IMR-90 (cell line): ENCODE measurements around the gene MAP2K6. TPM values are rescaled to one million over a fixed set of nuclear protein-coding genes. Genes with fewer than 3 reads are reported as not detected.
A peak's percentile ranks its signal among the peaks of the same experiment; 100 is the strongest.

ENCODE experiments used
- ATAC-seq: fragments of 200-7000 bp; cut with Tn5 transposase; 2 replicates; pipeline ENCODE4 v1.9.1; 2020; ENCODE audit warnings: low read depth, mild to moderate bottlenecking, moderate library complexity
- BruUV-seq: library from RNA; stranded (reverse); fragments of 400-500 nt; replicated peaks from 2 replicates; lab custom pipeline; 2021; lab: Mats Ljungman, UMichigan
- CTCF ChIA-PET: fragments of 300-600 bp; formaldehyde crosslinking; extraction: SDS; loops from one replicate; lab custom pipeline; 2021; ENCODE audit warnings: antibody characterized with exemption; lab: Yijun Ruan, JAX
- POLR2A ChIA-PET: fragments of 300-600 bp; sonication (Branson Sonifier 250); formaldehyde crosslinking; loops from one replicate; lab custom pipeline; 2022; ENCODE audit warnings: antibody characterized with exemption; ENCODE audit not compliant: unreplicated experiment; lab: Charles Lee
- DNase-seq: peaks from one replicate; pipeline ENCODE4 v3.0.0; 2013
- H2AFZ ChIP-seq: replicated peaks from 2 replicates; pipeline ENCODE3; 2013; ENCODE audit warnings: low read length, mild to moderate bottlenecking; ENCODE audit not compliant: poor library complexity
- H2AK5ac ChIP-seq: 2 replicates; pipeline ENCODE4 v1.6.1; 2013; ENCODE audit warnings: low read depth, low read length, inconsistent platforms
- H2AK9ac ChIP-seq: replicated peaks from 2 replicates; pipeline ENCODE3; 2013; ENCODE audit warnings: mild to moderate bottlenecking, low read depth, low read length, moderate library complexity; ENCODE audit not compliant: poor library complexity
- H2BK120ac ChIP-seq: 2 replicates; pipeline ENCODE4 v1.6.1; 2013; ENCODE audit warnings: low read depth, low read length, inconsistent platforms
- H2BK15ac ChIP-seq: 3 replicates; pipeline ENCODE4 v1.6.1; 2013; ENCODE audit warnings: low read depth, low read length, inconsistent platforms
- H2BK20ac ChIP-seq: 2 replicates; pipeline ENCODE4 v1.6.1; 2013; ENCODE audit warnings: low read depth, mild to moderate bottlenecking, inconsistent platforms, low read length, moderate library complexity
- H2BK5ac ChIP-seq: 2 replicates; pipeline ENCODE4 v1.6.1; 2013; ENCODE audit warnings: mild to moderate bottlenecking, low read depth, low read length, inconsistent platforms; ENCODE audit not compliant: poor library complexity, severe bottlenecking
- H3K14ac ChIP-seq: replicated peaks from 2 replicates; pipeline ENCODE4 v1.6.1; 2013; ENCODE audit warnings: low read depth, low read length, inconsistent platforms
- H3K18ac ChIP-seq: 2 replicates; pipeline ENCODE4 v1.6.1; 2013; ENCODE audit warnings: low read depth, low read length, control low read depth
- H3K23ac ChIP-seq: 2 replicates; pipeline ENCODE4 v1.6.1; 2013; ENCODE audit warnings: low read depth, low read length, inconsistent platforms
- H3K27ac ChIP-seq: 2 replicates; pipeline ENCODE4 v1.5.1; 2013; ENCODE audit warnings: mild to moderate bottlenecking, control low read depth, low read length; ENCODE audit not compliant: insufficient read depth
- H3K27me3 ChIP-seq: 2 replicates; pipeline ENCODE4 v1.6.1; 2013; ENCODE audit warnings: low read length; ENCODE audit not compliant: control insufficient read depth, insufficient read depth
- H3K36me3 ChIP-seq: 2 replicates; pipeline ENCODE4 v1.6.1; 2013; ENCODE audit warnings: low read length, mixed read lengths; ENCODE audit not compliant: control insufficient read depth, insufficient read depth
- H3K4ac ChIP-seq: 2 replicates; pipeline ENCODE4 v1.6.1; 2013; ENCODE audit warnings: low read depth, low read length, inconsistent platforms
- H3K4me1 ChIP-seq: 2 replicates; pipeline ENCODE4 v1.6.1; 2013; ENCODE audit warnings: low read length, mixed read lengths; ENCODE audit not compliant: control insufficient read depth, insufficient read depth
- H3K4me2 ChIP-seq: 2 replicates; pipeline ENCODE4 v1.6.1; 2013; ENCODE audit warnings: low read depth, mild to moderate bottlenecking, control low read depth, low read length, moderate library complexity
- H3K4me3 ChIP-seq: 2 replicates; pipeline ENCODE4 v1.5.1; 2013; ENCODE audit warnings: low read depth, mild to moderate bottlenecking, control low read depth, low read length, moderate library complexity; ENCODE audit not compliant: insufficient read depth
- H3K56ac ChIP-seq: 2 replicates; pipeline ENCODE4 v1.6.1; 2013; ENCODE audit warnings: low read length, inconsistent platforms; ENCODE audit not compliant: insufficient read depth; ENCODE audit errors: extremely low read depth
- H3K79me1 ChIP-seq, 2 experiments: 2 replicates each; pipeline ENCODE4 v1.6.1; 2013; ENCODE audit warnings: low read length in 2 of 2, inconsistent platforms in 1 of 2, low read depth in 1 of 2
- H3K9ac ChIP-seq: 2 replicates; pipeline ENCODE4 v1.6.1; 2013; ENCODE audit warnings: low read depth, low read length, control low read depth
- H3K9me1 ChIP-seq: 2 replicates; pipeline ENCODE4 v1.6.1; 2013; ENCODE audit warnings: low read length, inconsistent platforms; ENCODE audit not compliant: insufficient read depth
- H3K9me3 ChIP-seq: 2 replicates; pipeline ENCODE4 v1.6.1; 2013; ENCODE audit warnings: low read length; ENCODE audit not compliant: control insufficient read depth, insufficient read depth
- H4K20me1 ChIP-seq: 2 replicates; pipeline ENCODE4 v1.6.1; 2013; ENCODE audit warnings: low read length, inconsistent platforms; ENCODE audit not compliant: insufficient read depth
- H4K5ac ChIP-seq: 2 replicates; pipeline ENCODE4 v1.6.1; 2013; ENCODE audit warnings: mild to moderate bottlenecking, low read depth, low read length, control low read depth
- H4K8ac ChIP-seq, 2 experiments: 2 replicates each; pipeline ENCODE4 v1.6.1; 2013; ENCODE audit warnings: low read depth in 2 of 2, low read length in 2 of 2, control low read depth in 1 of 2, inconsistent platforms in 1 of 2
- H4K91ac ChIP-seq: 2 replicates; pipeline ENCODE4 v1.6.1; 2013; ENCODE audit warnings: low read depth, low read length, inconsistent platforms; ENCODE audit not compliant: insufficient read depth
- CTCF ChIP-seq: conservative IDR thresholded peaks from 2 replicates; pipeline ENCODE4 v1.5.1; 2012; ENCODE audit warnings: mild to moderate bottlenecking, low read depth, low read length, improper control_type of control experiment
- MAFK ChIP-seq: IDR thresholded peaks from 2 replicates; pipeline ENCODE4 v1.6.1; 2012; ENCODE audit warnings: low read depth, low read length, improper control_type of control experiment
- MXI1 ChIP-seq: IDR thresholded peaks from 2 replicates; pipeline ENCODE4 v1.6.1; 2012; ENCODE audit warnings: low read depth, mild to moderate bottlenecking, low read length, moderate library complexity, borderline replicate concordance
- NFE2L2 ChIP-seq: fragments of 150-350 bp; IDR thresholded peaks from 2 replicates; pipeline ENCODE4 v1.6.1; 2016; ENCODE audit warnings: low read depth, mild to moderate bottlenecking, low read length
- RAD21 ChIP-seq: IDR thresholded peaks from 2 replicates; pipeline ENCODE4 v1.6.1; 2012; ENCODE audit warnings: low read length, improper control_type of control experiment
- RCOR1 ChIP-seq: IDR thresholded peaks from 2 replicates; pipeline ENCODE4 v1.6.1; 2012; ENCODE audit warnings: mild to moderate bottlenecking, low read length, improper control_type of control experiment; ENCODE audit not compliant: insufficient replicate concordance
- RFX5 ChIP-seq: IDR thresholded peaks from 2 replicates; pipeline ENCODE4 v1.8.0; 2012; ENCODE audit warnings: low read depth, mild to moderate bottlenecking, low read length, moderate library complexity
- SMC3 ChIP-seq: fragments of 150-350 bp; IDR thresholded peaks from 2 replicates; pipeline ENCODE4 v1.6.1; 2016; ENCODE audit warnings: low read depth, mild to moderate bottlenecking, antibody characterized with exemption, low read length, moderate library complexity
- USF2 ChIP-seq: fragments of 150-350 bp; IDR thresholded peaks from 2 replicates; pipeline ENCODE4 v1.6.1; 2017; ENCODE audit warnings: mild to moderate bottlenecking, antibody characterized with exemption, low read length, low read depth
- WGBS, 2 experiments: methylation state at CpG; one replicate each; pipeline versions ENCODE4 v1.1.5 to v1.1.7; 2013; ENCODE audit warnings: missing lambda C conversion rate in 2 of 2; ENCODE audit not compliant: insufficient read length in 1 of 2; ENCODE audit errors: extremely low coverage in 2 of 2; 5-methylcytosine and 5-hydroxymethylcytosine counted together
- dilution Hi-C: fragments of 300-500 bp; cut with HindIII; formaldehyde crosslinking; loops from one replicate; pipeline ENCODE4 v1.14.3; 2018; ENCODE audit warnings: low sequenced_read_pairs; ENCODE audit not compliant: unreplicated experiment
- in situ Hi-C: fragments of 300-500 bp; cut with MboI; formaldehyde crosslinking; loops from 3 replicates; pipeline ENCODE4 v1.14.3; 2019; ENCODE audit warnings: low sequenced_read_pairs, inconsistent platforms, mixed read lengths
- intact Hi-C: fragments of 100-400 bp; cut with micrococcal nuclease; formaldehyde crosslinking; loops from 2 replicates; pipeline ENCODE4 v1.10.0; 2022
- polyA plus RNA-seq, 3 experiments: library from polyadenylated mRNA; depleted of rRNA; stranded (reverse); fragments of >200 nt; gene quantifications; 2 replicates each; pipeline ENCODE4 v1.2.3, GENCODE V29; 2012; ENCODE audit warnings: low replicate concordance in 1 of 3
- total RNA-seq: library from RNA; depleted of rRNA; stranded (reverse); fragments of >200 nt; gene quantifications from 2 replicates; pipeline ENCODE4 v1.2.3, GENCODE V29; 2012

The MAP2K6 gene
- total and polyA plus RNA-seq, 2 of the 4 experiments (the other 2 are of a cell fraction): 2.4 to 5.7 TPM

- no peaks in the 10 kb centered on the region for H3K79me1 ChIP-seq
- no peak overlapping the region for H3K4ac ChIP-seq
- H2AK9ac ChIP-seq: no peak overlapping the region
- no peak overlapping the region for H4K5ac ChIP-seq
- intact Hi-C loops: no loop called here
- peak overlapping the region; percentile 24; the same call in 1 of the 2 replicates for H3K4me2 ChIP-seq
- no peak overlapping the region for H3K4me3 ChIP-seq
- H3K9me1 ChIP-seq: peaks cover 4% of the 10 kb centered on the region; the same call in 1 of the 2 replicates
- ATAC-seq (peak; percentile 67), DNase-seq (peak; percentile 47)
- H3K27ac ChIP-seq: no peak overlapping the region
- H3K56ac ChIP-seq: no peak overlapping the region
- peak overlapping the region; percentile 9; the same call in 1 of the 2 replicates for H3K18ac ChIP-seq
- no peaks in the 10 kb centered on the region for H4K20me1 ChIP-seq
- H3K23ac ChIP-seq: no peak overlapping the region
- no peak overlapping the region; the same call in 1 of the 2 replicates for H2AK5ac ChIP-seq
- no peak overlapping the region for H2AFZ ChIP-seq
- H2BK120ac ChIP-seq: no peak overlapping the region
- WGBS, 2 experiments: no CpG with 5 or more reads among the region's 1 CpG
- ChIA-PET CTCF (interaction anchor here (0.6 to 1.8 kb wide), 5 partner anchors 11 to 417 kb away, joined by 3 to 7 read pairs (median 4); no protein-coding TSS in a partner anchor), POLR2A (no interaction called here)
- in situ Hi-C loops: no loop called here
- no peak overlapping the region; the same call in 1 of the 2 replicates for H2BK20ac ChIP-seq
- TF ChIP-seq SMC3 (no peak), NFE2L2 (no peak), CTCF (no peak), MAFK (no peak), RCOR1 (no peak), RFX5 (no peak), RAD21 (no peak), MXI1 (no peak), USF2 (no peak)
- H2BK5ac ChIP-seq: peak overlapping the region; percentile 24
- no TSS peak for BruUV-seq
- H3K4me1 ChIP-seq: peaks cover 3% of the 10 kb centered on the region; the same call in 1 of the 2 replicates
- dilution Hi-C loops: no loop called here
- H4K91ac ChIP-seq: no peak overlapping the region
- no peak overlapping the region for H3K9ac ChIP-seq
- H3K14ac ChIP-seq: no peak overlapping the region
- no peaks in the 10 kb centered on the region for H3K36me3 ChIP-seq
- no peak overlapping the region for H2BK15ac ChIP-seq
- H4K8ac ChIP-seq: no peak overlapping the region
- no peaks in the 10 kb centered on the region for H3K27me3 ChIP-seq
- H3K9me3 ChIP-seq: no peaks in the 10 kb centered on the region
Measured at GRCh38 chr17:69551212-69552010, 136.9 kb downstream of the MAP2K6 start.
